Transverse colon (tissue), 4 donors: Measurements from ENCODE around the gene SLC22A14. TPM values are rescaled to one million over a fixed set of nuclear protein-coding genes. Genes with fewer than 3 reads are reported as not detected.

ENCODE experiments used
- DNase-seq: peaks from one replicate; pipeline ENCODE4 v3.0.0-alpha.2; 2019
- H3K27ac ChIP-seq, 4 donors: fragments of 200-600 bp; sonication (generic); 2 replicates each; pipeline ENCODE4 v1.5.1; 2016 to 2018; ENCODE audit warnings: inconsistent platforms in 4 of 4
- H3K27me3 ChIP-seq: fragments of 200-600 bp; sonication (generic); 2 replicates; pipeline ENCODE4 v1.5.1; 2017; ENCODE audit warnings: inconsistent platforms
- H3K36me3 ChIP-seq, 4 donors: fragments of 200-600 bp; sonication (generic); 2 replicates each; pipeline ENCODE4 v1.5.1; 2017 to 2019; ENCODE audit warnings: inconsistent platforms in 4 of 4
- H3K4me1 ChIP-seq, 4 donors: fragments of 200-600 bp; sonication (generic); 2 replicates each; pipeline ENCODE4 v1.5.1; 2017 to 2020; ENCODE audit warnings: inconsistent platforms in 4 of 4
- H3K4me3 ChIP-seq, 4 donors: fragments of 200-600 bp; sonication (generic); 1 replicate in 1 of 4; 2 replicates in 3 of 4; pipeline versions ENCODE4 v1.5.1 to v1.6.1; 2017 to 2019; ENCODE audit warnings: inconsistent platforms in 4 of 4
- H3K9me3 ChIP-seq, 2 donors: fragments of 200-600 bp; sonication (generic); 2 replicates each; pipeline ENCODE4 v1.5.1; 2017 to 2019; ENCODE audit warnings: inconsistent platforms in 2 of 2
- CTCF ChIP-seq, 5 experiments: fragments of 200-600 bp in 3 of 5; fragments of 450-650 bp in 2 of 5; sonication (generic) in 3 of 5; IDR thresholded peaks; 1 replicate in 2 of 5; 2 replicates in 3 of 5; pipeline ENCODE4 v1.5.1; 2016 to 2017; ENCODE audit warnings: antibody characterized with exemption in 5 of 5, inconsistent platforms in 3 of 5, mild to moderate bottlenecking in 2 of 5, moderate library complexity in 1 of 5
- EP300 ChIP-seq: sonication (generic); formaldehyde crosslinking; IDR thresholded peaks from one replicate; pipeline ENCODE4 v1.6.1; 2017; ENCODE audit warnings: antibody characterized with exemption, low read depth
- POLR2A ChIP-seq: fragments of 450-650 bp; IDR thresholded peaks from one replicate; pipeline ENCODE4 v1.6.1; 2016; ENCODE audit warnings: antibody characterized with exemption, mild to moderate bottlenecking, moderate library complexity
- POLR2AphosphoS5 ChIP-seq, 3 donors: sonication (generic); formaldehyde crosslinking; IDR thresholded peaks; one replicate each; pipeline ENCODE4 v1.6.1; 2016; ENCODE audit warnings: antibody characterized with exemption in 3 of 3
- WGBS, 2 donors: methylation state at CpG; one replicate each; pipeline ENCODE4 v1.1.5; 2018; ENCODE audit warnings: low coverage in 1 of 2; 5-methylcytosine and 5-hydroxymethylcytosine counted together
- in situ Hi-C, 4 donors: fragments of 200-750 bp; cut with MboI; loops; one replicate each; pipeline versions ENCODE4 v1.15.0 to v1.15.1; 2017; ENCODE audit warnings: low sequenced_read_pairs in 3 of 4, low pct_ligation_motif_present in 1 of 4, low pct_unique_long_range_greater_than_20kb in 1 of 4
- intact Hi-C: fragments of 100-400 bp; cut with DNase I; formaldehyde crosslinking; loops from one replicate; pipeline ENCODE4 v1.15.1; 2023; ENCODE audit warnings: low total_unique reads
- total RNA-seq, 4 donors: library from RNA; depleted of rRNA; stranded (reverse); fragments of >200 nt; gene quantifications; one replicate each; pipeline ENCODE4 v1.1.0, GENCODE V29; 2016

Gene SLC22A14
- total RNA-seq, 4 donors from 2014 or later: 0.48 TPM; not detected in 3

GRCh38 chr3:38266810-38267209, 15.3 kb upstream of the SLC22A14 start:
- TF ChIP-seq CTCF (IDR thresholded peaks at IDR 0.05) (no peak), POLR2AphosphoS5 (IDR thresholded peaks at IDR 0.05) (no peak), EP300 (no peak), POLR2A (no peak)
- Histone ChIP-seq H3K4me1 (no peaks in the 10 kb centered on the region), H3K9me3 (no peaks in the 10 kb centered on the region), H3K36me3 (no peaks in the 10 kb centered on the region), H3K27me3 (no peaks in the 10 kb centered on the region), H3K4me3 (no peak overlapping the region), H3K27ac (no peak overlapping the region)
- intact Hi-C loops: no loop called here
- DNase-seq: no peak
- 100% methylated on average over 1 of the region's 1 CpG for WGBS, 2 donors
- in situ Hi-C loops: no loop called here

GRCh38 chr3:38267662-38268061, 14.4 kb upstream of the SLC22A14 start:
- intact Hi-C loops: no loop called here
- TF ChIP-seq EP300 (no peak), CTCF (IDR thresholded peaks at IDR 0.05) (no peak), POLR2AphosphoS5 (IDR thresholded peaks at IDR 0.05) (no peak), POLR2A (no peak)

GRCh38 chr3:38268087-38268486, 14.0 kb upstream of the SLC22A14 start:
- intact Hi-C loops: no loop called here
- no peak for TF ChIP-seq POLR2AphosphoS5 (IDR thresholded peaks at IDR 0.05)
- no peak for TF ChIP-seq EP300
- TF ChIP-seq POLR2A: no peak
- TF ChIP-seq CTCF (IDR thresholded peaks at IDR 0.05): no peak

More at GRCh38 chr3:38267662-38268061, 14.4 kb upstream of the SLC22A14 start:
- Histone ChIP-seq H3K27ac (no peak overlapping the region), H3K9me3 (no peaks in the 10 kb centered on the region), H3K27me3 (no peaks in the 10 kb centered on the region), H3K36me3 (no peaks in the 10 kb centered on the region), H3K4me1 (no peaks in the 10 kb centered on the region), H3K4me3 (no peak overlapping the region)
- 81% methylated on average over 2 of the region's 2 CpGs; no CpG with 5 or more reads in 1 of the 2 donors for WGBS, 2 donors
- no peak for DNase-seq
- in situ Hi-C loops: no loop called here

GRCh38 chr3:38268522-38268921, 13.6 kb upstream of the SLC22A14 start:
- intact Hi-C loops: no loop called here
- no peak for DNase-seq
- in situ Hi-C loops: no loop called here
- no peaks in the 10 kb centered on the region for H3K36me3 ChIP-seq
- H3K27me3 ChIP-seq: no peaks in the 10 kb centered on the region
- H3K4me1 ChIP-seq: no peaks in the 10 kb centered on the region
- no peak overlapping the region for H3K27ac ChIP-seq
- 36 to 42% methylated on average over 1 of the region's 1 CpG for WGBS, 2 donors
- TF ChIP-seq POLR2AphosphoS5 (IDR thresholded peaks at IDR 0.05) (no peak), EP300 (no peak), POLR2A (no peak), CTCF (IDR thresholded peaks at IDR 0.05) (no peak)
- H3K4me3 ChIP-seq: no peak overlapping the region
- H3K9me3 ChIP-seq: no peaks in the 10 kb centered on the region

More at GRCh38 chr3:38268087-38268486, 14.0 kb upstream of the SLC22A14 start:
- no peak overlapping the region for H3K4me3 ChIP-seq
- 71 to 79% methylated on average over 4 to 5 of the region's 5 CpGs for WGBS, 2 donors
- H3K27ac ChIP-seq: no peak overlapping the region
- H3K9me3 ChIP-seq: no peaks in the 10 kb centered on the region
- H3K36me3 ChIP-seq: no peaks in the 10 kb centered on the region
- no peaks in the 10 kb centered on the region for H3K27me3 ChIP-seq
- no peak for DNase-seq
- H3K4me1 ChIP-seq: no peaks in the 10 kb centered on the region
- in situ Hi-C loops: no loop called here
